A549 (cell line): Measurements from ENCODE around the gene JPT1. TPM values are rescaled to one million over a fixed set of nuclear protein-coding genes. Genes with fewer than 3 reads are reported as not detected.

Source experiments
- ATAC-seq, 2 experiments: fragments of 200-7000 bp in 1 of 2; fragments of >200 bp in 1 of 2; cut with Nextera tagmentation in 1 of 2; cut with Tn5 transposase in 1 of 2; 3 replicates each; pipeline versions ENCODE4 v1.8.0 to v1.9.1; 2018 to 2020; ENCODE audit warnings: mild to moderate bottlenecking in 1 of 2, moderate library complexity in 1 of 2
- CTCF ChIA-PET: fragments of 300-600 bp; sonication (Branson Sonifier 250); formaldehyde crosslinking; extraction: SDS; loops from one replicate; lab custom pipeline; 2021; ENCODE audit warnings: antibody characterized with exemption, inconsistent platforms; lab: Yijun Ruan, JAX
- POLR2A ChIA-PET: fragments of 350-600 bp; formaldehyde crosslinking; extraction: SDS; loops from one replicate; lab custom pipeline; 2021; ENCODE audit warnings: antibody characterized with exemption, inconsistent platforms; lab: Yijun Ruan, JAX
- DNase-seq, 2 experiments: peaks; one replicate each; pipeline versions ENCODE4 v3.0.0 to v3.0.0-alpha.2; 2011 to 2016; ENCODE audit warnings: low read depth in 1 of 2, low spot score in 1 of 2
- FAIRE-seq: peaks from 2 replicates; lab custom pipeline; 2011; peaks lifted over from hg19 to GRCh38; lab: Jason Lieb, UNC
- H3K27ac ChIP-seq, 2 experiments: fragments of >200 bp; sonication (Bioruptor Twin); formaldehyde crosslinking; 3 replicates each; pipeline ENCODE4 v1.5.1; 2016 to 2017
- H3K4me1 ChIP-seq: fragments of >200 bp; sonication (Bioruptor Twin); formaldehyde crosslinking; 3 replicates; pipeline ENCODE4 v1.6.1; 2016
- H3K4me2 ChIP-seq: fragments of >200 bp; sonication (Bioruptor Twin); formaldehyde crosslinking; 3 replicates; pipeline ENCODE4 v1.6.1; 2016
- H3K4me3 ChIP-seq: fragments of >200 bp; sonication (Bioruptor Twin); formaldehyde crosslinking; 3 replicates; pipeline ENCODE4 v1.5.1; 2016
- H3K9me3 ChIP-seq: fragments of >200 bp; sonication (Bioruptor Twin); formaldehyde crosslinking; 3 replicates; pipeline ENCODE4 v1.6.1; 2016
- CBX2 ChIP-seq: fragments of 200-600 bp; sonication (generic); IDR thresholded peaks from 2 replicates; pipeline ENCODE4 v1.6.1; 2016; ENCODE audit warnings: low read depth, mild to moderate bottlenecking, borderline replicate concordance
- CEBPB ChIP-seq, 2 experiments: fragments of >200 bp in 1 of 2; sonication (Bioruptor Twin) in 1 of 2; formaldehyde crosslinking in 1 of 2; IDR thresholded peaks; 2 replicates each; pipeline ENCODE4 v1.6.1; 2012 to 2016
- FOXS1 ChIP-seq: fragments of 250-450 bp; sonication (Bioruptor Pico); IDR thresholded peaks from 2 replicates; pipeline ENCODE4 v1.5.0; 2020; ENCODE audit warnings: mild to moderate bottlenecking, moderate library complexity
- HEYL ChIP-seq: fragments of 250-450 bp; sonication (Bioruptor Pico); IDR thresholded peaks from 2 replicates; pipeline ENCODE4 v1.8.0; 2021; ENCODE audit warnings: mild to moderate bottlenecking, moderate library complexity
- HOXB13 ChIP-seq: fragments of 250-450 bp; sonication (Bioruptor Pico); IDR thresholded peaks from 2 replicates; pipeline ENCODE4 v1.5.0; 2020; ENCODE audit warnings: low read depth, mild to moderate bottlenecking, moderate library complexity
- HOXB5 ChIP-seq: fragments of 250-450 bp; sonication (Bioruptor Pico); IDR thresholded peaks from 2 replicates; pipeline ENCODE4 v1.5.0; 2020; ENCODE audit warnings: mild to moderate bottlenecking, moderate library complexity
- JUN ChIP-seq, 2 experiments: fragments of >200 bp; sonication (Bioruptor Twin); formaldehyde crosslinking; IDR thresholded peaks; 2 replicates in 1 of 2; 3 replicates in 1 of 2; pipeline ENCODE4 v1.6.1; 2016 to 2017
- JUNB ChIP-seq: fragments of >200 bp; sonication (Bioruptor Twin); formaldehyde crosslinking; IDR thresholded peaks from 2 replicates; pipeline ENCODE4 v1.6.1; 2016
- KDM1A ChIP-seq: fragments of 200-600 bp; sonication (generic); IDR thresholded peaks from 2 replicates; pipeline ENCODE4 v1.6.1; 2016; ENCODE audit warnings: low read depth, mild to moderate bottlenecking
- KDM5A ChIP-seq: fragments of 200-600 bp; sonication (generic); IDR thresholded peaks from 2 replicates; pipeline ENCODE4 v1.6.1; 2016; ENCODE audit warnings: antibody characterized with exemption, mild to moderate bottlenecking
- MAFK ChIP-seq: fragments of 450-650 bp; IDR thresholded peaks from 2 replicates; pipeline ENCODE4 v1.6.1; 2014; ENCODE audit not compliant: partially characterized antibody
- MAZ ChIP-seq: fragments of 150-350 bp; IDR thresholded peaks from 2 replicates; pipeline ENCODE4 v1.6.1; 2014; ENCODE audit warnings: antibody characterized with exemption, low read depth, low read length, borderline replicate concordance
- PHF8 ChIP-seq: fragments of 200-600 bp; sonication (generic); IDR thresholded peaks from 2 replicates; pipeline ENCODE4 v1.6.1; 2016; ENCODE audit warnings: low read depth, mild to moderate bottlenecking, antibody characterized with exemption, moderate library complexity, borderline replicate concordance
- POLR2A ChIP-seq: IDR thresholded peaks from 2 replicates; pipeline ENCODE4 v1.6.1; 2012; ENCODE audit warnings: mild to moderate bottlenecking, low read length
- RARB ChIP-seq: fragments of 250-450 bp; sonication (Bioruptor Pico); IDR thresholded peaks from 2 replicates; pipeline ENCODE4 v1.8.0; 2021; ENCODE audit warnings: mild to moderate bottlenecking, moderate library complexity
- RNF2 ChIP-seq: fragments of 200-600 bp; sonication (generic); IDR thresholded peaks from 2 replicates; pipeline ENCODE4 v1.6.1; 2016; ENCODE audit warnings: low read depth, mild to moderate bottlenecking, antibody characterized with exemption, moderate library complexity, borderline replicate concordance
- SMC3 ChIP-seq: fragments of >200 bp; sonication (Bioruptor Twin); formaldehyde crosslinking; IDR thresholded peaks from 3 replicates; pipeline ENCODE4 v1.6.1; 2018; ENCODE audit warnings: inconsistent platforms
- ZC3H11A ChIP-seq: fragments of 450-650 bp; IDR thresholded peaks from 2 replicates; pipeline ENCODE4 v1.6.1; 2014; ENCODE audit warnings: antibody characterized with exemption, mild to moderate bottlenecking
- ZFP36 ChIP-seq: fragments of 450-650 bp; IDR thresholded peaks from 2 replicates; pipeline ENCODE4 v1.6.1; 2014; ENCODE audit warnings: borderline replicate concordance; ENCODE audit not compliant: partially characterized antibody
- ZNF302 ChIP-seq: fragments of 250-450 bp; sonication (Bioruptor Pico); IDR thresholded peaks from 2 replicates; pipeline ENCODE4 v1.9.0; 2021; ENCODE audit warnings: inconsistent platforms, mild to moderate bottlenecking, moderate library complexity
- WGBS: methylation state at CpG from one replicate; pipeline ENCODE4 v1.1.6; 2017; ENCODE audit errors: missing lambda C conversion rate; 5-methylcytosine and 5-hydroxymethylcytosine counted together
- polyA plus RNA-seq, 4 experiments: library from polyadenylated mRNA; depleted of rRNA in 3 of 4; stranded (reverse); fragments of >200 nt; fragmentation: RNase III in 1 of 4; extraction: RNeasy Plus Mini Kit Qiagen cat#74134 plus additional on column Dnase treatment in 1 of 4; gene quantifications; 2 replicates in 3 of 4; 3 replicates in 1 of 4; pipeline ENCODE4 v1.2.3, GENCODE V29; 2011 to 2017
- TF ChIP-seq, protein P1 (sequence below): IDR thresholded peaks from 2 replicates; pipeline ENCODE4 v1.6.1; 2012; ENCODE audit warnings: low read depth, borderline replicate concordance
- TF ChIP-seq, protein P2 (sequence below): fragments of 150-350 bp; IDR thresholded peaks from 2 replicates; pipeline ENCODE4 v1.6.1; 2014; ENCODE audit warnings: low read depth, mild to moderate bottlenecking, low read length
- TF ChIP-seq, protein P3 (sequence below): IDR thresholded peaks from 2 replicates; pipeline ENCODE4 v1.6.1; 2012
- TF ChIP-seq, protein P4 (sequence below): fragments of 250-450 bp; sonication (Bioruptor Pico); IDR thresholded peaks from 2 replicates; pipeline ENCODE4 v1.5.0; 2021; ENCODE audit warnings: mild to moderate bottlenecking, moderate library complexity, borderline replicate concordance
- TF ChIP-seq, protein P5 (sequence below): fragments of 250-450 bp; sonication (Bioruptor Pico); IDR thresholded peaks from 2 replicates; pipeline ENCODE4 v1.5.0; 2020; ENCODE audit warnings: low read depth, mild to moderate bottlenecking, moderate library complexity
- TF ChIP-seq, protein P6 (sequence below): fragments of >200 bp; sonication (Bioruptor Twin); formaldehyde crosslinking; IDR thresholded peaks from 2 replicates; pipeline ENCODE4 v1.6.1; 2016

The JPT1 gene
- polyA plus RNA-seq, 2 of the 4 experiments (the other 2 are of a cell fraction), result 196 to 623 TPM

DNA sequence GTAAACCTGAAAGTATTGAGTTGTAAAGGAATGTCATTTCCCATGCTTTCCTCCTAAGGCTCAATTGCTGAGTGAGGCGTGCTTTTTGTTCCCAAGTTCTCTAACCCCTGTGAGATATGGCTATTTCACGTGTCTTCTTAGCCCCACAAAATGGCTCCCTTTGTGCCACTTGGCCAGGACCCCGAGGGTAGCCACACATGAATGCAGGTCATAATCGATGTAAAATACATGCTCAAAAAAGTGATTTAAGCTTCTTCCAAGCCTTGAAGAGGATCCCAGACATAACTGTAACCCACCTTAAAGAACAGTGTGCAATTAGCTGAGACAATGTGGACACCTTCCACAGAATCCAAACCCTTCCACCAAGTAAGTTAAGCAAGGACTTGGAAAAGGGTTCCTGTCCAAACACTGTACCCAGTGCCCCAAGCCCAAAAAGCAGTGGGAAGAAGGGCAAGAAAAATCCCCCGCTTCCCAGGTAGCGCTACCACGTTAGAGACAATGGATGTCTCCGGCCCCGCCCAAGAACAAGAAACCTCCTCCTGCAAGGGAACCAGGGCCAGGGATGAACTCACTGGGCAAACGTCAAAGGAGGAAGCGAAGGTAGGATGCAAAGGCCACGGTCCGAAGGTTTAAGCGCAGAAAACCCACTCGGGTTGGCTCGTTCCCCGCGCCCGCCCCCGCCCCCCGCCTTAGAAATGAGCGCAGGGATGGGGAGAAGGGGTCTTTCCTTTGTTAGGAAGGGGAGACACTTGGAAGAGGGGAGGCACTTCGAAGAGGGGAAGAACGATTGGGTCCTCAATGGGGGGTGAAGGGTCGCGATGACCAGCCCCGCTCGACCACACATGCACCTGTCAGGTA is 1.2 kb downstream of the JPT1 start (continued):
- TF ChIP-seq KDM1A, result no peak
- TF ChIP-seq, protein P1, sequence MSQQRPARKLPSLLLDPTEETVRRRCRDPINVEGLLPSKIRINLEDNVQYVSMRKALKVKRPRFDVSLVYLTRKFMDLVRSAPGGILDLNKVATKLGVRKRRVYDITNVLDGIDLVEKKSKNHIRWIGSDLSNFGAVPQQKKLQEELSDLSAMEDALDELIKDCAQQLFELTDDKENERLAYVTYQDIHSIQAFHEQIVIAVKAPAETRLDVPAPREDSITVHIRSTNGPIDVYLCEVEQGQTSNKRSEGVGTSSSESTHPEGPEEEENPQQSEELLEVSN, result peak; percentile 53; the same call in 1 of the 2 replicates
- TF ChIP-seq HOXB5 (CRISPR knock-in tag), result peak; percentile 64
- no peak for TF ChIP-seq JUNB
- TF ChIP-seq ZC3H11A, result no peak
- no peak for TF ChIP-seq PHF8
- TF ChIP-seq, protein P2, sequence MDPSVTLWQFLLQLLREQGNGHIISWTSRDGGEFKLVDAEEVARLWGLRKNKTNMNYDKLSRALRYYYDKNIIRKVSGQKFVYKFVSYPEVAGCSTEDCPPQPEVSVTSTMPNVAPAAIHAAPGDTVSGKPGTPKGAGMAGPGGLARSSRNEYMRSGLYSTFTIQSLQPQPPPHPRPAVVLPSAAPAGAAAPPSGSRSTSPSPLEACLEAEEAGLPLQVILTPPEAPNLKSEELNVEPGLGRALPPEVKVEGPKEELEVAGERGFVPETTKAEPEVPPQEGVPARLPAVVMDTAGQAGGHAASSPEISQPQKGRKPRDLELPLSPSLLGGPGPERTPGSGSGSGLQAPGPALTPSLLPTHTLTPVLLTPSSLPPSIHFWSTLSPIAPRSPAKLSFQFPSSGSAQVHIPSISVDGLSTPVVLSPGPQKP, result no peak
- no peak for TF ChIP-seq JUN (IDR thresholded peaks at IDR 0.05)
- TF ChIP-seq, protein P3, sequence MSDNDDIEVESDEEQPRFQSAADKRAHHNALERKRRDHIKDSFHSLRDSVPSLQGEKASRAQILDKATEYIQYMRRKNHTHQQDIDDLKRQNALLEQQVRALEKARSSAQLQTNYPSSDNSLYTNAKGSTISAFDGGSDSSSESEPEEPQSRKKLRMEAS, result peak; percentile 82
- TF ChIP-seq HEYL (CRISPR knock-in tag), result no peak
- peak; percentile 37 for TF ChIP-seq POLR2A
- no peak for TF ChIP-seq KDM5A

DNA sequence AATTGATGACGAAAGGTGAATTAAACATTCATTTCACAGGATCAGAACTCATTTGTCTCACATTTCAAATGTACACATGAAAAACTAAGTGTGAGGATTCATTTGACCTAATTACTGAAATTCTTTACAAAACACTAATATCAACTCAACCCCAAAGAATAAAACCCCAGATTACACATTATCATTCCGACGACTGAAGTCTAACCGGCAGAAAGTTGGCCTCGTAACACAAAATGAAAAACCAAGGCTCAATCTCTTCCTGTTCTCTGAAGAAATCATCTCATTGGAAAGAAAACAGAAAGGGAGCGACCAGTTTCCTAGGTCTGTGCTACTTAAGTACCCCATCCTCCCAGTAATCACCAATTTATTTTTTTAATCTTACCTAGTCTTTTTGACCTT is 1.8 kb downstream of the JPT1 start:
- no peak for FAIRE-seq
- H3K27ac ChIP-seq, result peak overlapping the region; percentile 85 to 95
- TF ChIP-seq ZNF302 (CRISPR knock-in tag), result no peak
- no peak for TF ChIP-seq HOXB13 (CRISPR knock-in tag)
- TF ChIP-seq CBX2, result no peak
- TF ChIP-seq, protein P4, sequence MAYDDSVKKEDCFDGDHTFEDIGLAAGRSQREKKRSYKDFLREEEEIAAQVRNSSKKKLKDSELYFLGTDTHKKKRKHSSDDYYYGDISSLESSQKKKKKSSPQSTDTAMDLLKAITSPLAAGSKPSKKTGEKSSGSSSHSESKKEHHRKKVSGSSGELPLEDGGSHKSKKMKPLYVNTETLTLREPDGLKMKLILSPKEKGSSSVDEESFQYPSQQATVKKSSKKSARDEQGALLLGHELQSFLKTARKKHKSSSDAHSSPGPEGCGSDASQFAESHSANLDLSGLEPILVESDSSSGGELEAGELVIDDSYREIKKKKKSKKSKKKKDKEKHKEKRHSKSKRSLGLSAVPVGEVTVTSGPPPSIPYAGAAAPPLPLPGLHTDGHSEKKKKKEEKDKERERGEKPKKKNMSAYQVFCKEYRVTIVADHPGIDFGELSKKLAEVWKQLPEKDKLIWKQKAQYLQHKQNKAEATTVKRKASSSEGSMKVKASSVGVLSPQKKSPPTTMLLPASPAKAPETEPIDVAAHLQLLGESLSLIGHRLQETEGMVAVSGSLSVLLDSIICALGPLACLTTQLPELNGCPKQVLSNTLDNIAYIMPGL (CRISPR knock-in tag), result no peak
- peak overlapping the region; percentile 78 for H3K4me3 ChIP-seq
- H3K4me1 ChIP-seq, result peaks cover 59% of the 10 kb centered on the region
- ChIA-PET CTCF (interaction anchor here (0.5 to 1.1 kb wide), 4 partner anchors 21 to 925 kb away, joined by 3 to 5 read pairs (median 4); partner anchors contain the start of gene NT5C), POLR2A (interaction anchor here (0.9 kb wide), 1 partner anchor 30 kb away, joined by 3 read pairs; the partner anchor contains the start of gene SUMO2)
- whole genome bisulfite sequencing, result 26% methylated on average over 6 of the region's 6 CpGs
- ATAC-seq, result no peak
- DNase-seq, result no peak
- peak overlapping the region; percentile 89 for H3K4me2 ChIP-seq
- H3K9me3 ChIP-seq, result no peaks in the 10 kb centered on the region

DNA sequence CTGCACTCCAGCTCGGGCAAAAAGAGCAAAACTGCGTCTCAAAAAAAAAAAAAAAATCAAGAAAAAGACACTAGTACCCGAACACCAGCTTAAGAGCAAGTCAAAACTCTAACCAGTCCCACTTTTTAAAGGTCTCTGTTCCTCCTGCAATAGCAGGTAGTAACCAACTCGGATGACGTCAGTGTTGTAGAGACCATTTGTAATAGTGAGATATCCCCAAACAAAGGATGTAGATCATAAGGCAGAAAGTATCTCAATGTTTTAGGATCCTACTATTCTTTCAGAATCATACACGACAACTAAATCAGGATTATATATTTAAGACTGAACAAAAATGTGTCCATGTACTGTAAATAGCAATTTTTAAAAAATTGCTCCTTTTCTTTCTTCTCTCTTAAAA is 2.4 kb downstream of the JPT1 start:
- peak overlapping the region; percentile 78; the same call in 2 of the 3 replicates for H3K4me3 ChIP-seq
- H3K4me2 ChIP-seq, result peak overlapping the region; percentile 89
- no peaks in the 10 kb centered on the region for H3K9me3 ChIP-seq
- DNase-seq (no peak), FAIRE-seq (no peak), ATAC-seq (no peak)
- WGBS, result 43% methylated on average over 6 of the region's 6 CpGs
- peak overlapping the region; percentile 56 to 85; a peak in 5 of 6 replicates for H3K27ac ChIP-seq
- TF ChIP-seq, protein P1, result no peak
- TF ChIP-seq RARB (CRISPR knock-in tag), result no peak
- TF ChIP-seq, protein P5, sequence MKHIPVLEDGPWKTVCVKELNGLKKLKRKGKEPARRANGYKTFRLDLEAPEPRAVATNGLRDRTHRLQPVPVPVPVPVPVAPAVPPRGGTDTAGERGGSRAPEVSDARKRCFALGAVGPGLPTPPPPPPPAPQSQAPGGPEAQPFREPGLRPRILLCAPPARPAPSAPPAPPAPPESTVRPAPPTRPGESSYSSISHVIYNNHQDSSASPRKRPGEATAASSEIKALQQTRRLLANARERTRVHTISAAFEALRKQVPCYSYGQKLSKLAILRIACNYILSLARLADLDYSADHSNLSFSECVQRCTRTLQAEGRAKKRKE (CRISPR knock-in tag), result no peak
- TF ChIP-seq ZFP36, result no peak
- TF ChIP-seq RNF2, result no peak
- TF ChIP-seq MAFK, result no peak
- no peak for TF ChIP-seq KDM5A
- no peak for TF ChIP-seq CEBPB (IDR thresholded peaks at IDR 0.05)
- TF ChIP-seq, protein P3, result no peak
- TF ChIP-seq, protein P6, sequence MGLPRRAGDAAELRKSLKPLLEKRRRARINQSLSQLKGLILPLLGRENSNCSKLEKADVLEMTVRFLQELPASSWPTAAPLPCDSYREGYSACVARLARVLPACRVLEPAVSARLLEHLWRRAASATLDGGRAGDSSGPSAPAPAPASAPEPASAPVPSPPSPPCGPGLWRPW, result no peak
- TF ChIP-seq MAZ, result no peak
- TF ChIP-seq CBX2, result no peak
- TF ChIP-seq FOXS1 (CRISPR knock-in tag), result no peak
- TF ChIP-seq, protein P2, result no peak
- TF ChIP-seq SMC3, result no peak
- ChIA-PET POLR2A (no interaction called here), CTCF (interaction anchor here (0.6 to 62.2 kb wide), 7 partner anchors 11 to 377 kb away, joined by 3 to 3429 read pairs (median 8); partner anchors contain the start of genes ARMC7, ATP5PD, KCTD2 and NT5C)
- H3K4me1 ChIP-seq, result peaks cover 59% of the 10 kb centered on the region
